A673 (cell line): Measurements from ENCODE around the gene TRIM32.

Experiments used
- CTCF ChIP-seq: fragments of 300-800, 200-600 bp; sonication (generic); conservative IDR thresholded peaks from 2 replicates; pipeline ENCODE4 v1.5.1; 2017; ENCODE audit warnings: low read depth, mild to moderate bottlenecking, antibody characterized with exemption, low read length, moderate library complexity, mixed read lengths
- EZH2 ChIP-seq: fragments of 200-600 bp; sonication (generic); IDR thresholded peaks from 2 replicates; pipeline ENCODE4 v1.6.1; 2017; ENCODE audit warnings: borderline replicate concordance, low read depth, mild to moderate bottlenecking, mixed read lengths, antibody characterized with exemption, low read length; ENCODE audit not compliant: poor library complexity, severe bottlenecking

- TF ChIP-seq CTCF: no peak
- TF ChIP-seq EZH2: no peak
These were observed 62.7 kb downstream of the TRIM32 start for GRCh38 chr9:116749772-116750171.
